GM19193 (cell line): ENCODE data around the gene LOXHD1.

ENCODE experiments used
- POLR2A ChIP-seq: IDR thresholded peaks from 4 replicates; pipeline ENCODE4 v1.6.1; 2011; ENCODE audit not compliant: insufficient read depth, insufficient read length; ENCODE audit errors: extremely low read depth

The LOXHD1 gene

GRCh38 chr18:46678785-46679399 lies 21.9 kb upstream of the LOXHD1 start:
- no peak for TF ChIP-seq POLR2A

- no peak for TF ChIP-seq POLR2A
Measured at GRCh38 chr18:46678041-46678440, 21.0 kb upstream of the LOXHD1 start.

- TF ChIP-seq POLR2A, result no peak
Measured at GRCh38 chr18:46677611-46678010, 20.6 kb upstream of the LOXHD1 start.

GRCh38 chr18:46676182-46676835 lies 19.3 kb upstream of the LOXHD1 start:
- no peak for TF ChIP-seq POLR2A

GRCh38 chr18:46675112-46675511 lies 18.1 kb upstream of the LOXHD1 start:
- TF ChIP-seq POLR2A, result no peak

GRCh38 chr18:46672062-46672970 lies 15.3 kb upstream of the LOXHD1 start:
- no peak for TF ChIP-seq POLR2A

GRCh38 chr18:46668694-46669093 lies 11.7 kb upstream of the LOXHD1 start:
- TF ChIP-seq POLR2A, result no peak

- no peak for TF ChIP-seq POLR2A
Measured at GRCh38 chr18:46668135-46668534, 11.1 kb upstream of the LOXHD1 start.

GRCh38 chr18:46663539-46663938 lies 6.5 kb upstream of the LOXHD1 start:
- no peak for TF ChIP-seq POLR2A

GRCh38 chr18:46660957-46661749 lies 4.1 kb upstream of the LOXHD1 start:
- TF ChIP-seq POLR2A, result no peak

GRCh38 chr18:46659484-46659883 lies 2.5 kb upstream of the LOXHD1 start:
- TF ChIP-seq POLR2A, result no peak

- no peak for TF ChIP-seq POLR2A
Measured at GRCh38 chr18:46656326-46657114, 500 bp downstream of the LOXHD1 start.

GRCh38 chr18:46652372-46652771 lies 4.6 kb downstream of the LOXHD1 start:
- no peak for TF ChIP-seq POLR2A

GRCh38 chr18:46650681-46651080 lies 6.3 kb downstream of the LOXHD1 start:
- TF ChIP-seq POLR2A, result no peak
